CD4-positive, alpha-beta T cell treated with Interleukin-4 for 1 hour (primary cell): ENCODE data around the gene CD7.
A peak's percentile ranks its signal among the peaks of the same experiment; 100 is the strongest.

Experiments used
- DNase-seq, 2 donors: peaks; one replicate each; pipeline ENCODE4 v3.0.0-alpha.2; 2020 to 2022

Gene CD7

GRCh38 chr17:82277851-82278250 is 39.6 kb downstream of the CD7 start:
- no peak for DNase-seq

GRCh38 chr17:82276938-82277337 is 40.5 kb downstream of the CD7 start:
- DNase-seq, result no peak

- DNase-seq, result no peak
Measured at GRCh38 chr17:82275326-82275725, 42.1 kb downstream of the CD7 start.

- no peak for DNase-seq
Measured at GRCh38 chr17:82274134-82275020, 43.0 kb downstream of the CD7 start.

- peak; percentile 89 to 91 for DNase-seq
Measured at GRCh38 chr17:82273327-82274133, 43.9 kb downstream of the CD7 start, which contains the start of gene CSNK1D. CSNK1D (minus strand) TSS chr17:82273700; CDS start chr17:82273381, 319 bp downstream.

GRCh38 chr17:82272495-82273326 is 44.7 kb downstream of the CD7 start:
- DNase-seq, result peak; percentile 48 to 56

- no peak for DNase-seq
Measured at GRCh38 chr17:82271401-82271800, 46.0 kb downstream of the CD7 start.

GRCh38 chr17:82270651-82271050 is 46.8 kb downstream of the CD7 start:
- no peak for DNase-seq

GRCh38 chr17:82269882-82270500 is 47.4 kb downstream of the CD7 start:
- no peak for DNase-seq

- no peak for DNase-seq
Measured at GRCh38 chr17:82269138-82269881, 48.1 kb downstream of the CD7 start.

- peak in 1 of 2 donors; percentile 68 for DNase-seq
Measured at GRCh38 chr17:82267575-82268379, 49.6 kb downstream of the CD7 start.

- DNase-seq, result no peak
Measured at GRCh38 chr17:82266142-82266541, 51.3 kb downstream of the CD7 start.
